Measurements from ENCODE around the gene CYB5R2.
A peak's percentile ranks its signal among the peaks of the same experiment; 100 is the strongest.

Gene CYB5R2

DNA sequence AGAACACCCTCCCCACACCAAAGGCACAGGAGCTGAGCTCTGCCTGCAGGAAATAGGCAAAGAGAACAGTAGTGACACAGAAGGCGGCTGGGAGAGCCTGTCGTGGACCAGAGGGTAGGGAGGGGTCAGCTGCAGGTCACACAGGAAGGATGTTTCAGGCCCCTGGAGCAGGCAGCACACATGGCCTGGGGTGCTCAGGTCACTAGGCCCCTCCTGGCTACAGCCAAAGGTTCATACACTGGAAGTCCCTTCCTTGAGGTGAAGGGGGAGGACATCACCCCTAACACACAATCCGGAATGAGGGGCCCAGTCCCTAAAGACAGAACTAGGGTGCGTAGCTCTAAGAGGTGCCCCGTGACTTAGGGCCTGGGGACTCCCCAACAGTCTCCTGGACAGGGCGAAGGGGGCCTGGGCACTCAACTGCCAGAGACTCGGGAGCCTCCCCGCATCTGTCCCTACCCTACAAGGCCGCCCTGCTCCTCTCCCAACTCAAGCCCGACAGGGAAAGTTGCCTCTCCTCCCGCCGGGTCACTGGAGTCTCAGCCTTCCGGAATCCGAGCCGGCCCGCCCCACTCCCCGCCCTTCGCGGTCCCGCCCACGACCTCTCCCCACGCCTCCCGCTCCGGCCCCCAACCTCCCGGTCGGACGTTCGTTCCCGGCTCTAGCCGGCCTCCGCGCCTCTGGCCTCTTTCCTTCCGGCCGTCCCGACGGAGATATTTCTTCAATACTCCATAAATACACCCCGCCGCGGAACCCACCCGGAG lies at the start of gene CYB5R2:
Gene CYB5R2 (minus strand): TSS at position 541 of the 764 bp plus-strand sequence. CDS start 675 bp downstream, outside the sequence.
- TF ChIP-seq, protein P1, sequence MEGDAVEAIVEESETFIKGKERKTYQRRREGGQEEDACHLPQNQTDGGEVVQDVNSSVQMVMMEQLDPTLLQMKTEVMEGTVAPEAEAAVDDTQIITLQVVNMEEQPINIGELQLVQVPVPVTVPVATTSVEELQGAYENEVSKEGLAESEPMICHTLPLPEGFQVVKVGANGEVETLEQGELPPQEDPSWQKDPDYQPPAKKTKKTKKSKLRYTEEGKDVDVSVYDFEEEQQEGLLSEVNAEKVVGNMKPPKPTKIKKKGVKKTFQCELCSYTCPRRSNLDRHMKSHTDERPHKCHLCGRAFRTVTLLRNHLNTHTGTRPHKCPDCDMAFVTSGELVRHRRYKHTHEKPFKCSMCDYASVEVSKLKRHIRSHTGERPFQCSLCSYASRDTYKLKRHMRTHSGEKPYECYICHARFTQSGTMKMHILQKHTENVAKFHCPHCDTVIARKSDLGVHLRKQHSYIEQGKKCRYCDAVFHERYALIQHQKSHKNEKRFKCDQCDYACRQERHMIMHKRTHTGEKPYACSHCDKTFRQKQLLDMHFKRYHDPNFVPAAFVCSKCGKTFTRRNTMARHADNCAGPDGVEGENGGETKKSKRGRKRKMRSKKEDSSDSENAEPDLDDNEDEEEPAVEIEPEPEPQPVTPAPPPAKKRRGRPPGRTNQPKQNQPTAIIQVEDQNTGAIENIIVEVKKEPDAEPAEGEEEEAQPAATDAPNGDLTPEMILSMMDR (IDR thresholded peaks at IDR 0.05; ENCODE audit: insufficient read depth, low read length, missing control alignments): no peak
- peak within 1 kb of the TSS; percentile 59 for H3K4me3 ChIP-seq (ENCODE audit: low read depth, low read length)
- CTCF ChIA-PET: interaction anchor here (0.9 to 11.7 kb wide), 4 partner anchors 8 to 99 kb away, joined by 3 to 185 read pairs (median 26); no protein-coding TSS in a partner anchor
- no peak for DNase-seq (ENCODE audit: low read depth, low spot score)
- POLR2A ChIA-PET: no interaction called here

DNA sequence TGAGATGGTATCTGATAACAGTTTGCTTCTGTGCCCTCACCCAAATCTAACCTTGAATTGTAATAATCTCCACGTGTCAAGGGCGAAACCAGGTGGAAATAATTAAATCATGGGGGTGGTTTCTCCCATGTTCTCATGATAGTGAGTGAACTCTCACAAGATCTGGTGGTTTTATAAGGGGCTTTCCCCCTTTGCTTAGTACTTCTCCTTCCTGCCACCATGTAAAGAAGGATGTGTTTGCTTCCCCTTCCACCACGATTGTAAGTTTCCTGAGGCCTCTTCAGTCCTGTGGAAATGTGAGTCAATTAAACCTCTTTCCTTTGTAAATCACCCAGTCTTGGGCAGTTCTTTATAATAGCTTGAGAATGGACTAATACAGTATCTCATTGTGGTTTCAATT lies 41.5 kb upstream of the CYB5R2 start:
- DNase-seq (ENCODE audit: low read depth, low spot score): no peak
- CTCF ChIA-PET: no interaction called here
- POLR2A ChIA-PET: no interaction called here
- TF ChIP-seq, protein P1 (IDR thresholded peaks at IDR 0.05; ENCODE audit: insufficient read depth, low read length, missing control alignments): no peak
- no peak overlapping the region for H3K4me3 ChIP-seq (ENCODE audit: low read depth, low read length)

DNA sequence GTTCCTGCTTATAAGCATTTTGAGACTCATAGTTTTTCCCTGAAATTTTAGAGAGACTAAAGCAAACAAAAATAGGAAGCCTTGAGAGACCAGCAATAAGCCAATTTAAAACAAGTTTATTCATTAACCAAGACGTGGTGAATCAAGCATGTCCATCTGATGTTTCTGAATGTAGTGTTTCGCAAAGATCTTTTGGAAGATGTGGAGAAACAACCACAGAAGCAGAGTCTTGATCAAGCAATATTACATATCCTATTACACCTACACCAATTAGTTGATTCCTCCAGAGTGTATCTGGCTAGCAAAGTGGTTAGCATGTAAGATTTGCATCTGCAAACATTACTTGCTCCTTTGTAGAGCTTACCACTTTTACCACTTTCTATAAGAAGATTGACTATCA lies 33.1 kb upstream of the CYB5R2 start, which contains the start of gene OVCH2:
Gene OVCH2 (minus strand): TSS at position 101 of the 400 bp plus-strand sequence. CDS start 83 bp downstream, at position 18.
- CTCF ChIA-PET: interaction anchor here (1.8 to 2.7 kb wide), 2 partner anchors 9 to 11 kb away, joined by 4 to 19 read pairs; no protein-coding TSS in a partner anchor

DNA sequence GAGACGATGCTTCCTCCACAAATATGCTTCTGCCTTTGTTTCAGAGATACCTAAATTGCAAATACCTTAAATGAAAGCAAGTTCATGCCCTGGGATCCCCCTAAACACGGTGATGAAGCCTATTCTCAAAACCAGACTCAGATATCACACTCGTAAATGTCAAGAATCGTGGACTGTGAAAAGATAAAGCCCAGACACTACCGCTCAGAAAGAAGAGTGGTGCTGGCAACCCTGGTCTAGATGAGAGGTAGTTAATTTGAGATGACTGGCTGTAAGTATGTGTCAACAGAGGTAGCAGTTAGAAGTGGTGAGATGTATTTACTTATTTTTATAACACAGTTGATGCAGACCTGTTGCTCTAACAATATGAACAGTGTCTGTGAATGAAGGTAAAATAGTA lies 30.4 kb upstream of the CYB5R2 start:
- DNase-seq (ENCODE audit: low read depth, low spot score): no peak
- CTCF ChIA-PET: interaction anchor here (2.7 kb wide), 1 partner anchor 9 kb away, joined by 19 read pairs; no protein-coding TSS in a partner anchor

More for the DNA sequence above, 33.1 kb upstream of the CYB5R2 start, which contains the start of gene OVCH2:
- no peak for DNase-seq (ENCODE audit: low read depth, low spot score)
- TF ChIP-seq, protein P1 (IDR thresholded peaks at IDR 0.05; ENCODE audit: insufficient read depth, low read length, missing control alignments): no peak
- no peak within 1 kb of the TSS for H3K4me3 ChIP-seq (ENCODE audit: low read depth, low read length)
- POLR2A ChIA-PET: no interaction called here

DNA sequence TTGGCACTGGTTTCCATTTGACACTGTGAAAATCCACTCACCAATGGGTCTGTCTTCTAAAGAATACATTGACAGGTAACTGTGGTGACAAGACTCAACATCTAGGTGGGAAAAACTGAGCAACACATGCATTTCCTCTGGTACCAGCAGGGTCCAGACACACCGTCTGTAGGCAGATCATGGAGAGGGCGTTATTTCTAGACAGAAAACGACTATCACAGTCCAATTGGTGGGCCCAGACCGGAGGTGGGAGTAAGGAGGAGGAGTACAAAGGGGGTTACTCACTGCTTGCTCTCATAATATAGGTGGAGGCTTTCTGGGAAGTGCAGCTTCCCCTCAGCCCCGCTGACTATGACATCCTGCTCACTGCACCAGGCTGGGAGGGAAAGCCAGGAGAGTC lies 23.1 kb upstream of the CYB5R2 start:
- TF ChIP-seq, protein P1 (IDR thresholded peaks at IDR 0.05; ENCODE audit: insufficient read depth, low read length, missing control alignments): no peak
- ChIA-PET CTCF (interaction anchor here (1.2 to 3.0 kb wide), 9 partner anchors 10 to 403 kb away, joined by 4 to 26 read pairs (median 14); partner anchors contain the start of genes EIF3F, OVCH2 and PPFIBP2), POLR2A (no interaction called here)
- no peak overlapping the region for H3K4me3 ChIP-seq (ENCODE audit: low read depth, low read length)
- no peak for DNase-seq (ENCODE audit: low read depth, low spot score)

More for the DNA sequence above, 30.4 kb upstream of the CYB5R2 start:
- no peak overlapping the region for H3K4me3 ChIP-seq (ENCODE audit: low read depth, low read length)
- TF ChIP-seq, protein P1 (IDR thresholded peaks at IDR 0.05; ENCODE audit: insufficient read depth, low read length, missing control alignments): no peak
- POLR2A ChIA-PET: no interaction called here

DNA sequence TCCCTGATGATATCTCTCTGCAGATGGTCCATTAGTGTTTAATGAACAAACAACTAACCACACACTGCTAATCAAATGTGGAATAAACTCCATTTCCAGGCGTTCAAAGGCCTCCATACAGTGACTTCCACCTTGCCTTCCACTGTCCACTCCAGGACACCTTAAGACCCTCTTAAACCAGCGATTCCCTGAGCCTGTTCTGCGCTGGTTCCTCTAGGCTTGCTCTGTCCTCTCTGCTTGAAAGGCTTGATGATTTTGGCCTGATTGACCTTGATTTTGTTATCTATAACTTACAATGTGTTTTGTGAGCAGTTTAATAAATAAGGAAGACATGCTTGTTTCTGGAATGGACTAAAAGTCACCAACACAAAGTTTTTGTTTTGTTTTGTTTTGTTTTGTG lies 20.9 kb upstream of the CYB5R2 start:
- TF ChIP-seq, protein P1 (IDR thresholded peaks at IDR 0.05; ENCODE audit: insufficient read depth, low read length, missing control alignments): no peak
- no peak for DNase-seq (ENCODE audit: low read depth, low spot score)
- ChIA-PET CTCF (interaction anchor here (0.6 to 3.0 kb wide), 19 partner anchors 9 to 498 kb away, joined by 3 to 26 read pairs (median 7); partner anchors contain the start of genes EIF3F, OVCH2 and PPFIBP2), POLR2A (no interaction called here)
- H3K4me3 ChIP-seq (ENCODE audit: low read depth, low read length): no peak overlapping the region

Data from AG04449 (cell line).